Stomach (tissue), 4 donors: ENCODE measurements around the gene TMEM245.

ENCODE experiments used
- POLR2AphosphoS5 ChIP-seq, 3 donors: sonication (generic); formaldehyde crosslinking; IDR thresholded peaks; one replicate each; pipeline ENCODE4 v1.6.1; 2016; ENCODE audit warnings: antibody characterized with exemption in 3 of 3
- TF ChIP-seq, protein P1 (sequence below), 7 experiments: fragments of 450-650 bp in 4 of 7; fragments of 200-600 bp in 3 of 7; sonication (generic) in 3 of 7; IDR thresholded peaks; one replicate each; pipeline ENCODE4 v1.5.1; 2016 to 2019; ENCODE audit warnings: antibody characterized with exemption in 7 of 7, control low read depth in 2 of 7, mild to moderate bottlenecking in 1 of 7

DNA sequence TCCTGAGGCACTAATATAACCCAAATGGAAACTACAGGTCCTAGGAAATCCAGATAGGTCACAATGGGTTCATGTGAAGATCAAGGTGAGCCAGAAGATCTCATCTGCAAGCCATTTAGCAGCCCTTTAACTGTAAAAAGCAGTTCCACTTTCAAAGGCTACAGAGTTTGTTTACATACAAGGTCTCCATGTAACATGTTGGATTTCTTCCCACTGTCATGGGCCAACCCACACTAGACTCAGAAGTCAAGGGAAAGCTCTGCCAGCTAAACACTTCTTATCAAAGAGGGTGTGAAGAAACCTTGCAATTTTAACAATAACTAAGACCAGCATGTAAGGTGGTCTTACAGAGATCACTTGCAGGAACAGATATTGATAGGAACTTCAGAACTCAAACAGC, 102.7 kb downstream of the TMEM245 start:
- TF ChIP-seq, protein P1, sequence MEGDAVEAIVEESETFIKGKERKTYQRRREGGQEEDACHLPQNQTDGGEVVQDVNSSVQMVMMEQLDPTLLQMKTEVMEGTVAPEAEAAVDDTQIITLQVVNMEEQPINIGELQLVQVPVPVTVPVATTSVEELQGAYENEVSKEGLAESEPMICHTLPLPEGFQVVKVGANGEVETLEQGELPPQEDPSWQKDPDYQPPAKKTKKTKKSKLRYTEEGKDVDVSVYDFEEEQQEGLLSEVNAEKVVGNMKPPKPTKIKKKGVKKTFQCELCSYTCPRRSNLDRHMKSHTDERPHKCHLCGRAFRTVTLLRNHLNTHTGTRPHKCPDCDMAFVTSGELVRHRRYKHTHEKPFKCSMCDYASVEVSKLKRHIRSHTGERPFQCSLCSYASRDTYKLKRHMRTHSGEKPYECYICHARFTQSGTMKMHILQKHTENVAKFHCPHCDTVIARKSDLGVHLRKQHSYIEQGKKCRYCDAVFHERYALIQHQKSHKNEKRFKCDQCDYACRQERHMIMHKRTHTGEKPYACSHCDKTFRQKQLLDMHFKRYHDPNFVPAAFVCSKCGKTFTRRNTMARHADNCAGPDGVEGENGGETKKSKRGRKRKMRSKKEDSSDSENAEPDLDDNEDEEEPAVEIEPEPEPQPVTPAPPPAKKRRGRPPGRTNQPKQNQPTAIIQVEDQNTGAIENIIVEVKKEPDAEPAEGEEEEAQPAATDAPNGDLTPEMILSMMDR (IDR thresholded peaks at IDR 0.05) = no peak
- no peak for TF ChIP-seq POLR2AphosphoS5 (IDR thresholded peaks at IDR 0.05)
